GM18858 (cell line): ENCODE results near the gene EDARADD.
"Not testable (repeated sequence)": the region's sequence is repeated elsewhere in the genome, so short reads cannot be mapped to it uniquely, and the experiment has no call there.

Source experiments
- ATAC-seq: cut with Tn5 transposase; IDR thresholded peaks from one replicate; pipeline ENCODE4 v1.9.1; 2021; ENCODE audit not compliant: unreplicated experiment

EDARADD gene

DNA sequence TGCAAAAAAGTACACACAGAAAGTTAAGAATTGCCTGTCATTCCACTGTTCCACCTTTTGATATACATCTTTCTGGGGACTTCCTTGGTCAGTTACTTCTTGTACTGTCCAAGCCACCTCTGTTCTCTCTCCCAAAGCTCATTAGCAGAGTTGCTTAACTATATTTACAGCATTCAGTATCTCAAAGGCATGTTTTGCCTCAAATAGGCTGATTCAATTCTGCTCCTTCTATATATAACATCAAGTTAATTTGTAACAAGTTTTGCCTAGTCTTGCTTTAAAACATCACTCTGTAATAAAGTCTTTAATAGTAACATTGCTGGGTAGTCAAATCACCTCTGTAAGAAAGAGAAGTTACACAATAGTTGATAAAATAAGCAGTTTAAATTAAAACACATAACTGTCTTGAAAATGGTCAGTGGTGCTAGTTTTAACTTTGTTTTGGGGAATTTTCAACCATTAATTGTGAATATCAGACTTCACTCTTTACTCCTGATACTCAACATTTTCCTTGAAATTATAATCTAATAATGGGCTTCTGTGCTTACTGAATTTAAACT lies 35.7 kb downstream of the EDARADD start:
- no peak for ATAC-seq

DNA sequence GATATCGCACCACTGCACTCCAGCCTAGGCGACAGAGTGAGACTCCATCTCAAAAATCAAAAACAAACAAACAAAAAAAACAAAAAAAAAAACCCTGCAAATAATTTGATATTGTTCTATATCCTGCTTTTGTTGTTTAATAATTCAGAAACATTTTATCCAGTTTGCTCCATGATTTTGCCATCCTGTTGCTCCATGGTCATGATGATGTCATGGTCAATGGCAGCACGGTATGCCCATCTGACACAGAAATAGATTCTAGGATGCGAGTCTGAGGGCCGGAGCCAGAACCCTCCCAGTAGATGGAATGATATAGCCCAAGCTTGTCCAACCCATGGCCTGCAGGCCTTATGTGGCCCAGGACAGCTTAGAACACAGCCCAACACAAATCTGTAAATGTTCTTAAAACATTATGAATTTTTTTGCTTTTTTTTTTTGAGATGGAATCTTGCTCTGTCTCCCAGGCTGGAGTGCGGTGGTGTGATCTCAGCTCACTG lies 39.8 kb downstream of the EDARADD start:
- no peak for ATAC-seq

DNA sequence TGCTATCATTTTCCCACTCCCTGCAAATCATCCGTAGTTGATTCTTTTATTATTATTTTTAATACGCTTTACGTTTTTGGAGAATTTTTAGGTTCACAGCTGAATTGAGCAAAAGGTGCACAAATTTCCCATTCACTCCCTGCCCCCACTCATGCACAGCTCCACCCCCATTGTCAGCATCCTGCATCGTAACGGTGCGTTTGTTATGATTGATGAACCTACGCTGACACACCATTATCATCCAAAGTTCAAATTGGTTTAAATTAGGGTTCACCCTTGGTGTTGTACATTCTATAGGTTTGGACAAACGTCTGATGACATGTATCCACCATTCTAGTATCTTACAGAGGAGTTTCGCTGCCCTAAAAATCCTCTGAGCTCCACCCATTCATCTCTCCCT lies 44.5 kb downstream of the EDARADD start:
- ATAC-seq = no peak

GRCh38 chr1:236440373-236440772 lies 46.3 kb downstream of the EDARADD start:
- ATAC-seq = no peak

GRCh38 chr1:236450779-236451178 lies 56.7 kb downstream of the EDARADD start:
- ATAC-seq = no peak

DNA sequence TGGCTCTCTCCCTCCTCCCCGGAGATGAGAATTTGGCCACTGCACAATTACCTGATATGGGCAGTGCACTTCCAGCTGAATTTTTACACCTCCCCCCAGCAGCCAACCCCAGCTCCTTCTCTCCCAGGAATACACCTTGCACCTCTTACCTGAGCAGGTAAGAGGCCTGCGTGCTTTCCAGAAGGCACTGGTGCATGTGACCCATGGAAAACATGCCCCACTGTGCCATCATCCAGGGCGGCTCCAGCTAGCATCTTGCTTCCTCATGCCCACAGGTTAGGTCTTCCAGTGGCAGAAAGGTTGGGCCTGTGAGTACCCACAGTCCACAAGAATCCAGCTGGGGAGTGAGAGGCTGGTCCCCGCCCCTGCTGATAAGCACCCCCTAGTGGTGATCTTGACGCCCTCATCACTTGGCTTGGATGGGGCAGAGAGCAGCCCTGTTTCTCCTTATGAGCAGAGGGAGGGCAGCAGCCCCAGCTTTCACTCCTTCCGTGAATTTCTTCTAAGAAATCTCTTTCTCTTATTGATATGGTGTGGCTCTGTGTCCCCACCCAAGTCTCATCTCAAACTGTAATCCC lies 57.8 kb downstream of the EDARADD start:
- ATAC-seq = no peak

- no peak for ATAC-seq
These were observed 61.2 kb downstream of the EDARADD start for GRCh38 chr1:236455243-236455642.

DNA sequence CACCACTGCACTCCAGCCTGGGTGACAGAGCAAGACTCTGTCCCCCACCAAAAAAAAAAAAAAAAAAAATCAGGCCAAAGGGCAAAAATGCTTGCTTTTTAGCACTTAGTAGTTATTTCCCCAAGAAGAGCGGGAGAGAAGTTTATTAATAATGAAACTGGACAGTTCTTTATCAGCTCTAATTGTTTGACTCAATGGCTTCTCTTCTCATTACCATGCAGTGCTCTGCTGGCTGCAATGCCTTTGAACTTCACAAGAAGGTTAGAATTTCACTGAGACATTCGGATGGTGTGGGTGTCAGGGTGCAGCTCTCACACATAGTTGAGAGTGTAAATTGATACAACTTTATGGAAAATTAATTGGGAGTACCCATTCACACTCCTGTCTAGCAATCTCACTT lies 63.7 kb downstream of the EDARADD start:
- peak; percentile 78 for ATAC-seq

GRCh38 chr1:236458996-236459395 lies 64.9 kb downstream of the EDARADD start:
- no peak for ATAC-seq

GRCh38 chr1:236460103-236460502 lies 66.0 kb downstream of the EDARADD start:
- ATAC-seq = no peak

GRCh38 chr1:236464197-236464596 lies 70.1 kb downstream of the EDARADD start:
- not testable (repeated sequence) for ATAC-seq

DNA sequence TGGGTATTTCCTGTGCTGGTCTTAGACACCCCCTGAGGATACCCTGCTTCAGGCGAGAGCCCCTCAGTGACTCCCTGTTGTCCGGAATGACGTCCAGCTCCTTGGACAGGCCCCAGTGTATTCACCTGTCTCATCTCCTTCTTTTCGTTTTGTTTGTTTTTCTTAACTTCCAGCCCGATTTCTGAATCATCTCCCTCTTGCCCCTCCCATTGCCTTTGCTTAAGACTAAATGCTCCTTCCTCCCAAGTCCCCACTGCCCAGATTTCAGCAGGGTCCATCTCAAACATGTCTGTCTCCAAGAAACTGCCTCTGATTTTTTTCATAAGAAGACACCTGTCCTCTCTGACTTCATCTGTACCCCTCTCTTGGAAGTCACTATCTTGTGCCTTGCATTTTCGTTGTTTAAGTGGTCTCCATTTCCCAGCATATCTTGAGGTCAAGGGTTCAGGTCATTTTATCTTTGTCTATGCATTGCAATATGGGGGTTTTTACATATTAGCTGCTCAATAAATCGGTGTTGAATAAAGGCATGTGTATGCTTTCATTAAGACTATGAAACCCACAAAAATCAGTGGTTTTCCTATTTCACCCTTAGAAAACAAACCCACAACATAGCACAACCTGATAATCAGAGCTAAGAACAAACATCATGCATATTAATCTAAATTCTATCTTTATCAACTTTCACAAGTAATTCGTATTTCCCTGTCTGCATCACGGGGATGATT lies 71.3 kb downstream of the EDARADD start:
- ATAC-seq = peak; percentile 38

GRCh38 chr1:236465959-236466303 lies 71.8 kb downstream of the EDARADD start:
- ATAC-seq = peak; percentile 80

GRCh38 chr1:236467327-236467641 lies 73.2 kb downstream of the EDARADD start:
- no peak for ATAC-seq

GRCh38 chr1:236468625-236469024 lies 74.5 kb downstream of the EDARADD start:
- ATAC-seq = no peak

DNA sequence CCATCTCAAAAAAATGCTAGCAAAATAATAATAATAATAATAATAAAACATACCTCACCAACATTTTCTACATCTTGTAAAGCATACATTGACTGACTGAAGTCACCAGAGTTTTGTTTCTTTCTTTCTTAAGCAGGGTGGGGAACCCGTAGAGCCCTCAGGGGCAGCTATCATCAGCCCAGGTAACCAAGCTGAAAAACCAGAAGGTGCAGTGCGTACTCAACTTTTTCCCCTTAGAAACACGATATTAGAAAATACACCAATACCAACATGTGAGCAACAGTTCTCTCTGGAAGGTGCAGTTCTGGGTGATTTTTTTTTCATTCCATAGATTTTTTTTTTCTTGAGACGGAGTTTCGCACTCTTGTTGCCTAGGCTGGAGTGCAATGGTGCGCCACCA lies 75.4 kb downstream of the EDARADD start:
- no peak for ATAC-seq

- ATAC-seq = no peak
These were observed 77.0 kb downstream of the EDARADD start for GRCh38 chr1:236471096-236471495.

GRCh38 chr1:236471653-236472052 lies 77.6 kb downstream of the EDARADD start:
- ATAC-seq = no peak

DNA sequence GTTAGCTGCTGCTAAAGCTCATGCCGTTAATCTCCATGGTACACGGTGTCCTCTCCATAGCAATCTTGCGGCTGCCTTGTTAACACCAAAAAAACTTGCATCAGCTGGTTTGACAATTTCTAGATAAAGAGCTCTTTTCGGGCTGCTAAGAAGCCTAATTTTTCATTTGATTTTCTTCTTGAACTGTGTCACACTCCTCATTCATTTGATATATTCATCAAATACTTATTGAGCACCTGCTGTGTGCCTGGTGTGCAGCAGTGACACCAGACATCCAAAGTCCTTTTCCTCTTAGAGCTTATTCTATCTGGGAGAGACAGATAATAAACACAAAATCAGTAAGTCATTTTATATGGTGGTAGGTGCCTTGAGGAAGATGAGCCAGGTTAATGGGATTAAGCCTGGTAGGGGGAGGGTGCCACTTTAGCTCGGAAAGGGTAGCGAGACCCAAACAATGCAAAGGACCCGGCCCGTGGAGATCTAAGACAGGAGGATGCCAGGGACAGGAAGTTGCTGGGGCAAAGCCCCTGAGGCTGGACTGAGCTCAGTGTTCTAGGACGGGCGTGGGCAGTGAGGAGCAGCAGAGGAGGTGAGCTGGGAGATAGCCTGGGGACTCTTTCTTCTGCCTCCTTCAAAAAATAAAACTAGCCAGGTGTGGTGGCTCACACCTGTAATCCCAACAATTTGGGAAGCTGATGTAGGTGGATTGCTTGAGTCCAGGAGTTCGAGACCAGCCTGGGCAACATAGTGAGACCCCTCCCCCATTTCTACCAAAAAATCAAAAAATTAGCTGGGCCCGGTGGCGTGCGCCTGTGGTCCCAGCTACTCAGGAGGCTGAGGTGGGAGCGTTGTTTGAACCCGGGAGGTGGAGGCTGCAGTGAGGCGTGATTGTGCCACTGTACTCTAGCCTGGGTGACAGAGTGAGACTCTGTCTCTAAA lies 79.0 kb downstream of the EDARADD start:
- no peak for ATAC-seq

DNA sequence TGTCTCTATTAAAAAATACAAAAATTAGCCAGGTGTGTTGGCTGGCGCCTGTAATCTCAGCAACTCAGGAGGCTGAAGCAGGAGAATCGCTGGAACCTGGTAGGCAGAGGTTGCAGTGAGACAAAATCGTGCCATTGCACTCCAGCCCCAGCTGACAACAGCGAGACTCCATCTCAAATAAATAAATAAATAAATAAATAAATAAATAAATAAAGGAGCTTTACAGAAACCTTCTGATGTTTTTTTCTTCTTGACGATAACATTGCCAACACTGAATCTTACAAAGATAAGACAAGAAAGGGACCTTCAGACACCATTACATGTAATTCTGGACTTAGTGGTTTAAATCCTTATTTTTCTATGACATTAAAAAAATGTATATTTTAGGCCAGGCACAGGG lies 81.9 kb downstream of the EDARADD start:
- no peak for ATAC-seq

GRCh38 chr1:236480758-236481436 lies 86.8 kb downstream of the EDARADD start:
- no peak for ATAC-seq
